HEK293 (cell line): ENCODE data around the gene SLC9A5.

Experiments
- CTCF ChIP-seq: fragments of 450-650 bp; formaldehyde crosslinking; IDR thresholded peaks from 2 replicates; pipeline ENCODE4 v1.5.1; 2016; ENCODE audit warnings: missing biosample characterization, missing genetic modification characterization
- REST ChIP-seq: fragments of 450-650 bp; formaldehyde crosslinking; IDR thresholded peaks from 2 replicates; pipeline ENCODE4 v1.5.1; 2016; ENCODE audit warnings: missing biosample characterization, missing genetic modification characterization
- YY1 ChIP-seq: fragments of 450-650 bp; formaldehyde crosslinking; IDR thresholded peaks from 2 replicates; pipeline ENCODE4 v1.5.1; 2018; ENCODE audit warnings: missing biosample characterization, missing genetic modification characterization
- ZNF16 ChIP-seq: fragments of 450-650 bp; formaldehyde crosslinking; IDR thresholded peaks from 2 replicates; pipeline ENCODE4 v1.5.1; 2016; ENCODE audit warnings: low read depth, missing biosample characterization, missing genetic modification characterization
- ZNF184 ChIP-seq: fragments of 450-650 bp; IDR thresholded peaks from 2 replicates; pipeline ENCODE4 v1.5.1; 2018; ENCODE audit warnings: missing biosample characterization, mild to moderate bottlenecking, missing genetic modification characterization
- ZNF19 ChIP-seq: fragments of 450-650 bp; formaldehyde crosslinking; IDR thresholded peaks from 2 replicates; pipeline ENCODE4; 2016; ENCODE audit warnings: missing biosample characterization, missing genetic modification characterization, low read depth
- ZNF362 ChIP-seq: fragments of 450-650 bp; formaldehyde crosslinking; IDR thresholded peaks from 2 replicates; pipeline ENCODE4 v1.5.1; 2016; ENCODE audit warnings: missing biosample characterization, missing genetic modification characterization
- ZNF585B ChIP-seq: fragments of 450-650 bp; formaldehyde crosslinking; IDR thresholded peaks from 2 replicates; pipeline ENCODE4 v1.5.1; 2016; ENCODE audit warnings: missing biosample characterization, missing genetic modification characterization
- ZNF747 ChIP-seq: fragments of 450-650 bp; formaldehyde crosslinking; IDR thresholded peaks from 2 replicates; pipeline ENCODE4 v1.5.1; 2016; ENCODE audit warnings: missing biosample characterization, missing genetic modification characterization

- TF ChIP-seq REST (tag by site-specific recombination) (no peak), YY1 (no peak), ZNF747 (tag by site-specific recombination) (no peak), ZNF585B (tag by site-specific recombination) (no peak), CTCF (tag by site-specific recombination) (no peak), ZNF19 (tag by site-specific recombination) (no peak), ZNF362 (tag by site-specific recombination) (no peak), ZNF184 (no peak), ZNF16 (tag by site-specific recombination) (no peak)
These were observed 35.4 kb upstream of the SLC9A5 start for GRCh38 chr16:67213197-67214019.
